ENCODE measurements around the gene PVRIG. TPM values are rescaled to one million over a fixed set of nuclear protein-coding genes. Genes with fewer than 3 reads are reported as not detected.
"Not testable (repeated sequence)": the region's sequence is repeated elsewhere in the genome, so short reads cannot be mapped to it uniquely, and the experiment has no call there.

Gene PVRIG
- total RNA-seq, 2 experiments from 2014 or later = 86.1 to 86.2 TPM

DNA sequence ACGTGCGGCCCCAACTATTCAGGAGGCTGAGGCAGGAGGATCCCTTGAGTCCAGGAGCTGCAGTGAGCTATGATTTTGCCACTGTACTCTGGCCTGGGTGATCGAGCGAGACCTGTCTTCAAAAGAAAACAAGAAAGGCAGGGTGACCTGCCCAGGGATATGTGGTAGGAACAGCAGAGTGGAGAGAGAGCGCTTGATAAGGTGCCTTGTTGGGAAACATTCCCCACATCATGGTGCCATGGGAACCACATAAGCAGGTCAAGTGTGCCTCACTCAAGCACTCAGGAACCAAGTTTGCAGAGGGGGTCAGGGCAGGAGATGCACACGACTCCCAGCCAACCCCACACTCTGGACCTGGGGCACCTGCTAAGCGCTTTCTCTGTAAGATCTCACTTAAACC is 37.3 kb downstream of the PVRIG start:
- Mint-ChIP-seq H3K4me3 (no peak overlapping the region), H3K36me3 (peaks cover 3% of the 10 kb centered on the region), H3K27ac (no peak overlapping the region), H3K9me3 (no peaks in the 10 kb centered on the region), H3K27me3 (no peaks in the 10 kb centered on the region), H3K4me1 (peaks cover under 1% of the 10 kb centered on the region)
- no peak for DNase-seq
- no peak for ATAC-seq (ENCODE audit: low read depth)
- POLR2A ChIA-PET = no interaction called here

DNA sequence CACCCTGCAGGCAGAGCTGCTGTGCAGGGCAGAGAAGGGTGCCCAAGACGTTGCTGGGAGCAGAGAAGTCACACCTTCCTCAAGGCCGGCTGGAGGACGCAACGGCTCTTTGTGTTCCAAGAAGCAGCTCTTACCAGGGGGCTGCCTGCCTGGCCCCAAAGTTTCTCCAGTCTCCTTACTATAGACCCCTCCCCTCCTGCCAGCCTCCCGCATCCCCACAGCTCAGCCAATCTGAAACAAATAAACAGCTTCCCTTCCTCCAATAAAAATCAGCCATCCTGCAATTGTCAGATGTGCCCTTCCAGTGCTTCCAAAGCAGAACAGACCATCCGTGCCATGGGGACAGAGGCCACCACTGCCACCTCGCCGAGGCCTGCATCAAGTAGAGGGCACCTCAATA is 40.2 kb downstream of the PVRIG start:
- H3K27ac Mint-ChIP-seq; H3K36me3 Mint-ChIP-seq; H3K4me1 Mint-ChIP-seq; H3K27me3 Mint-ChIP-seq; POLR2A ChIA-PET; H3K9me3 Mint-ChIP-seq; DNase-seq; H3K4me3 Mint-ChIP-seq; ATAC-seq (ENCODE audit: low read depth): not testable (repeated sequence)

DNA sequence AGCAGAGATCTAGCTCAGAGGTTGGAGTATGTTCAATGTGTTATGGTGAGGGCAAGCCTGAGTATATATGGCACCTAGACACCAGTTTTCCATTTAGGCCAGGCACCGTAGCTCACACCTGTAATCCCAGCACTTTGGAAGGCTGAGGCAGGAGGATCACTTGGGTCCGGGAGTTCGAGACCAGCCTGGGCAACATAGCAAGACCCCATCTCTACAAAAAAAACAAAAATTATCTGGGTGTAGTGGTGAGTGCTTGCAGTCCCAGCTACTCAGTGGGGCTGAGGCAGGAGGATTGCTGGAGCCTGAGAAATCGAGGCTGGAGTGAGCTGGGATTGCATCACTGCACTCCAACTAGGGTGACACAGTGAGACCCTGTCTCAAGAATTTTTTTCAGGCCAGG is 43.1 kb downstream of the PVRIG start:
- H3K4me1 Mint-ChIP-seq; ATAC-seq (ENCODE audit: low read depth); H3K9me3 Mint-ChIP-seq; H3K27ac Mint-ChIP-seq; POLR2A ChIA-PET; H3K27me3 Mint-ChIP-seq; H3K36me3 Mint-ChIP-seq; DNase-seq; H3K4me3 Mint-ChIP-seq: not testable (repeated sequence)

DNA sequence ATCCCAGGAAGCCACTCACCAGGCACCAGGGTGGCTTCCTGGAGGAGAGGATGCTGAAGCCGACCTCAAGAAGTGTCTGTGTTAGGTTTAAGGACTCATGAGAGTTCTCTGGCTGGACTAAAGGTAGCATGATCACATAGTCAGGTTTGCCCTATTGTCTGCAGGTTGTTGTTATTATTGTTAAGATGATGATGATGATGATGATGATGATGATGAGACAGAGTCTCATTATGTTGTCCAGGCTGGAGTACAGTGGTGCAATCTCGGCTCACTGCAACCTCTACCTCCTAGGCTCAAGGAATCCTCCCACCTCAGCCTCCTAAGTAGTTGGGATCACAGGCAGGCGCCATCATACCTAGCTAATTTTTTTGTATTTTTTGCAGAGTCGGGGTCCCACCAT is 44.5 kb downstream of the PVRIG start:
- POLR2A ChIA-PET; H3K4me3 Mint-ChIP-seq; H3K4me1 Mint-ChIP-seq; DNase-seq; H3K27me3 Mint-ChIP-seq; ATAC-seq (ENCODE audit: low read depth); H3K27ac Mint-ChIP-seq; H3K9me3 Mint-ChIP-seq; H3K36me3 Mint-ChIP-seq: not testable (repeated sequence)

DNA sequence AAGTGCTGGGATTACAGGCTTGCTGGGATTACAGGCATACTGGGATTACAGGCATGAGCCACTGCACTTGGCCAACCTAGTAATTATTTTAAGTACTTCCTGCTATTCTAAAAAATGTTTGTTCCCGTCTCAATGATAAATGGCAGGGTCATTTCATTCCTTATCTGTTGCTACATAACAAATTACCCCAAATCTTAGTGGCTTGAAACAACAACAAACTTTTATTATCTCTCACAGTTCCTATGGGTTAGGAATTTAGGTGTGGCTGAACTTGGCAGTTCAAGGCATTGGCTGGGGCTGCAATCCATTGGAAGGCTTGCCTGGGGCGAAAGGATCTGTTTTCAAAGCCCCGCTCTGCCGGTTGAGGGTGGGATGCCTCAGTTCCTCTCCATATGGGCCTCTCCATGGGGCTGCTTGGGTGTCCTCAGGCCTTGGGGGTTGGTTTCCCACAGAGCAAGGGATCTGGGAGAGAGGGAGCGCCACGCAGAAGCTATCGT is 45.0 kb downstream of the PVRIG start:
- H3K27ac Mint-ChIP-seq = peak overlapping the region; percentile 12
- POLR2A ChIA-PET = interaction anchor here (0.6 to 0.7 kb wide), 2 partner anchors 9 to 180 kb away, joined by 3 to 4 read pairs; no protein-coding TSS in a partner anchor
- H3K36me3 Mint-ChIP-seq = not testable (repeated sequence)

DNA sequence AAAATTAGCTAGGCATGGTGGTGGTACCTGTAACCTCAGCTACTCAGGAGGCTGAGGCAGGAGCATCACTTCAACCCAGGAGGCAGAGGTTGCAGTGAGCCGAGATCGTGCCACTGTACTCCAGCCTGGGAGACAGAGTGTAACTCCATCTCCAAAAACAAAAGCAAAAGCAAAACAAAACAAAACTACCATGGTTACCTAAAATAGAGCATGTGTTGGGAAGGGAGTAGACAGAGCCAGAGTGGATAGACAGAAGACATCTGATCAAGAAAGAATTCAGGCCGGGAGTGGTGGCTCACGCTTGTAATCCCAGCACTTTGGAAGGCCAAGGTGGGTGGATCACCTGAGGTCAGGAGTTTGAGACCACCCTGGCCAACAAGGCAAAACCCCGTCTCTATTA is 46.1 kb downstream of the PVRIG start:
- H3K9me3 Mint-ChIP-seq; POLR2A ChIA-PET; H3K4me1 Mint-ChIP-seq; H3K4me3 Mint-ChIP-seq; DNase-seq; H3K27me3 Mint-ChIP-seq; ATAC-seq (ENCODE audit: low read depth): not testable (repeated sequence)
- Mint-ChIP-seq H3K27ac (peak overlapping the region; percentile 54), H3K36me3 (peaks cover 11% of the 10 kb centered on the region)

More for the DNA sequence above, 45.0 kb downstream of the PVRIG start:
- not testable (repeated sequence) for ATAC-seq (ENCODE audit: low read depth); H3K27me3 Mint-ChIP-seq; H3K9me3 Mint-ChIP-seq; DNase-seq; H3K4me3 Mint-ChIP-seq; H3K4me1 Mint-ChIP-seq

DNA sequence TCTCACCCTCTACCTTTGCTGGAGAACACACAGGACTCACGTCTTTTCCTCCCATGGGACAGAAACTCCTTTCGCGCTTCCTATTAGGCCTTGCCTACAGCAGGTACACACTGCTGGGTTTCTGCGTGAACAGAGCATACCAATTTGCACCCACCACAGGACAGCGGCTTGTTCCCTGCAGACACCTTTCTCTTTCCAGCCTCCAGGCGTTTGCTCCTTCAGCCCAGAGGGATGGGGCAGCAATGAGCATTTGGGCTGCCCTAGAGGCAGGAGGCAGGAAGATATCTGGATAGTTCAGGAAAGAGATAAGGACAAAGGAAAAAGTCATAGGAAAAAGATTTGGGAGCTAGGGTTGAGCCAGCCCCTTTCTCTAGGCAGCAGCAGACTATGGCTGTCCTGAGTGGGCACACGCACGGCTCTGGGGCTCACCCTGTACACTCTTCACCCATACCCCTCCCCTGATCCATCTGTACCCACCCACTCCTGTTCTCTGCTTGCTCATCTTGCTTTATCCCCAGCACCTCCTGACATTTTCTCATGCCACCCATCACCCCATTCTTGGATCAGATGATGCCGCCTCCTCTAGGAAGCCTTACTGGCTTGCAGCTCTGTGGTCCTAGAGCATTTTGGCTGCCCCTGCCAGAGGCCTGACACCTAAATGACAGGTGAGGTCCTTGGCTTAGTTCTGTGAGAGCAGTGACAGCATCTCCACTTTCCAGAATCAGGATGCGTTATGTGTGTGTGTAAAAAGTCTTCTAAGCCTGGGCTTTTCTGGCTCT is 47.0 kb downstream of the PVRIG start:
- no peak overlapping the region for H3K27ac Mint-ChIP-seq
- peaks cover 11% of the 10 kb centered on the region for H3K4me1 Mint-ChIP-seq
- POLR2A ChIA-PET = no interaction called here
- no peak overlapping the region for H3K4me3 Mint-ChIP-seq
- ATAC-seq (ENCODE audit: low read depth) (no peak), DNase-seq (no peak)
- peaks cover 12% of the 10 kb centered on the region for H3K36me3 Mint-ChIP-seq
- no peaks in the 10 kb centered on the region for H3K27me3 Mint-ChIP-seq
- H3K9me3 Mint-ChIP-seq = no peaks in the 10 kb centered on the region

DNA sequence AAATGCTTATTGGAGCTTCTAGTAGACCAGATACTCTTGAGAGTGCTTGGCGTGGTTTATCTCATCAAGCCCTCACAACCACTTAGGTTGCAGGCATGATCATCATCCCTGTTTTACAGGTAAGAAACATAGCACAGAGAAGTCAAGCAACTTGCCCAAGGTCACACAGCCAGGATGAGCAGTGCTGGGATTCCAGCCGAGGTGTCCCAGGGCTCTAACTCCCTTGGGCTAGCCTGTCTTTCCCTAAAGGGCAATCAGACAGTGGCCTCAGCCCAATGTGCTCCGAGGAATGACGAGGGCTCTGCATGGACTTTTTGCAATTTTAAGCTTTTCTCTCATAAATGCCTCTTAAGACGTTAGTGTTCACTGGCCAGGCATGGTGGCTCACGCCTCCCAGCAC is 47.9 kb downstream of the PVRIG start:
- H3K36me3 Mint-ChIP-seq = peaks cover 8% of the 10 kb centered on the region
- DNase-seq (no peak), ATAC-seq (ENCODE audit: low read depth) (no peak)
- H3K9me3 Mint-ChIP-seq = no peaks in the 10 kb centered on the region
- no peak overlapping the region for H3K27ac Mint-ChIP-seq
- POLR2A ChIA-PET = no interaction called here
- peaks cover 12% of the 10 kb centered on the region for H3K4me1 Mint-ChIP-seq
- H3K4me3 Mint-ChIP-seq = no peak overlapping the region
- H3K27me3 Mint-ChIP-seq = no peaks in the 10 kb centered on the region

DNA sequence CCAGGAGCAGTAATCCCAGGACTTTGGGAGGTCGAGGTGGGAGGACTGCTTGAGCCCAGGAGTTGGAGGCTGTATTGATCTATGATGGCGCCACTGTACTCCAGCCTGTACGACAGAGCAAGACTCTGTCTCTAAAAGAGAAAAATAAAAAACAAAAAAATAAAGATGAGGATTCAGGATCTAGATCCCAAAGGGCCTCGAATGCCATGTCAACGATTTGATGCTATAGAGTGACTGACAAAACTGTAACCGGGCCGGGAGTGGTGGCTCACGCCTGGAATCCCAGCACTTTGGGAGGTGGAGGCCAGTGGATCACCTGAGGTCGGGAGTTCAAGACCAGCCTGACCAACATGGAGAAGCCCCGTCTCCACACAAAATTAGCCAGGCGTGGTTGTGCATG is 49.1 kb downstream of the PVRIG start:
- H3K27ac Mint-ChIP-seq; H3K4me3 Mint-ChIP-seq; H3K9me3 Mint-ChIP-seq; H3K36me3 Mint-ChIP-seq; POLR2A ChIA-PET; DNase-seq; ATAC-seq (ENCODE audit: low read depth); H3K27me3 Mint-ChIP-seq: not testable (repeated sequence)
- peaks cover 12% of the 10 kb centered on the region for H3K4me1 Mint-ChIP-seq

DNA sequence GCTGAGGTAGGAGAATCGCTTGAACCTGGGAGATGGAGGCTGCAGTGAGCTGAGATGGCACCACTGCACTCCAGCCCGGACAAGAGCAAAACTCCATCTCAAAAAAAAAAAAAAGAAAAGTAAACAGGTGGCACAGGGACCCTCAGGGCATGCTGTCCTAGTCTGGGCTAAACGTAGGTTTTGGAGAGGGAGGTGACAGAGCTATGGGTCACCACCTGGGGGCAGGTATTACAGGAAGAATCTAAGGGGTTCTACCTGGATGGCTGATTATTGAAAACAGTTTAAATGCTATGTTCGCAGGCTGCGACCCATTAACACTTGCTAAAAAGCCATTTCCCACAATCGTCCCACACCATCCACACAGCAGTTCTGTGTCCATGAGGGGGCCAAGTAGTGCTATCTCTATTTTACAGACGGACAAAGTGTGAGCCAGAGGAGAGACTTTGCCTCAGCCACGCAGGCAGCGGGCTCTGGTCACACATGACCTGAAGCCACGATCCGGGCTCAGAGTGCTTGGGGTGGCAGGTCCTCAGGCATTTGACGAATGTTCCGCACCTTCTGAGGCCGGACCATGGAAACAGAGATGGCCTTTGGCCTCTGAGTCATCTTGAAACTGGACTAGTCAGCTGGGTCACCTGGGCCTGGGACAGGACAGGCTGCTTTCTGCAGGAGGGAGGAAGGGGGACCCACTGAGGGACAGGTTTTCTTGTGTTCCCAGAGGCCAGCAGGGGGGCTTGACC is 49.7 kb downstream of the PVRIG start:
- H3K9me3 Mint-ChIP-seq; H3K36me3 Mint-ChIP-seq; ATAC-seq (ENCODE audit: low read depth); DNase-seq; H3K27ac Mint-ChIP-seq; H3K27me3 Mint-ChIP-seq; POLR2A ChIA-PET; H3K4me3 Mint-ChIP-seq: not testable (repeated sequence)
- H3K4me1 Mint-ChIP-seq = peaks cover 12% of the 10 kb centered on the region

DNA sequence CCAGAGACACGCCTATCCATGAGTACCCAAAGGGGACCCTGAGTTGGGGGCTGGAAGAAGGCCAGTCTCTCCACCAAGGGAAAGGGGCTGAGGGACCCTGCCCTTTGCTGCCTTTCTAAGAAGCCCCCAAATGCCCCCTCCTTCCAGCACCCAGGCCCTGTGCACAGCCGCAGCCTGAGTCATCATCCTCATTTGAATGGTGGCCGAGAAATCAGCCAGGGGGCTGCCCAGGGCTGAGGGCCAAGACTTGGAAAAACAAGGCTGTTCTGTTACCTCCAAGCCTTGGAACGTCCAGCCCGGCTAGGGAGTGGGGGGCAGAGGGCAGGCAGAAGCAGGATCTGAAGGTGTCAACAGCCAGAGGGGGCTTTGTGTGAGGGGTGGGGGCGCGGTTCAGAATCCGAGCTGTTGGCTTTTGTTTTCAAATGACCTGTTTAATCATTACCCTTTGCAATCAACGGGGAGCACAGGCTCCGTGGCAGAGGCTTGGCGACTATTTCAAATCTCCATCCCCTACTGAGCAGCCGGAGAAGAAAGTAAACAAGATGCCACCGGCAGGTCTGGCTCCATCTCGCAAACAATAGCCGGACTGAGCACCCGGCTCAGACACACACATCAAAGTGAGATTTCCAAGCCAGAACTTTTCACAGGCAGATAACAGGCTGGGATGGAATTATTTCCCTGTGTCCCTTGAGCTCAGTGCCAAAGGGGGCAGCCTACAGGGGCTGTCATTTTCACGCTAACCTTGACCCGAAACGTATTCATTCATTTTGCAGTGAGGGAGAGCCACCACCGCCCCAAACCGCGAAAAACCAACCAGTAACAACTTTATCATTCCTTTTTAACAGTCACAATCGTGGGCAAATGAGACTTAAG is 50.5 kb downstream of the PVRIG start:
- H3K9me3 Mint-ChIP-seq; ATAC-seq (ENCODE audit: low read depth); DNase-seq; POLR2A ChIA-PET; H3K27ac Mint-ChIP-seq; H3K36me3 Mint-ChIP-seq; H3K27me3 Mint-ChIP-seq: not testable (repeated sequence)
- peak overlapping the region; percentile 77 for H3K4me3 Mint-ChIP-seq
- peaks cover 14% of the 10 kb centered on the region for H3K4me1 Mint-ChIP-seq
